Renal pelvis (tissue), 4 donors: Measurements from ENCODE around the gene MBLAC1. TPM values are rescaled to one million over a fixed set of nuclear protein-coding genes. Genes with fewer than 3 reads are reported as not detected.
A peak's percentile ranks its signal among the peaks of the same experiment; 100 is the strongest.

Source experiments
- DNase-seq: peaks from one replicate; pipeline ENCODE4 v3.0.0-alpha.2; 2013
- polyA plus RNA-seq, 3 donors: library from polyadenylated mRNA; unstranded; fragments of 120-200 nt; gene quantifications; one replicate each; pipeline ENCODE4 v1.2.1, GENCODE V29; 2013; ENCODE audit not compliant: insufficient read length in 3 of 3

Gene MBLAC1
- polyA plus RNA-seq, 3 donors = 1.7 to 2.6 (median 2.0) TPM

- DNase-seq = no peak
Measured at GRCh38 chr7:100093498-100093897, 33.3 kb upstream of the MBLAC1 start.

GRCh38 chr7:100093925-100094486, 32.8 kb upstream of the MBLAC1 start:
- no peak for DNase-seq

GRCh38 chr7:100095289-100095688, 31.5 kb upstream of the MBLAC1 start:
- DNase-seq = no peak

DNA sequence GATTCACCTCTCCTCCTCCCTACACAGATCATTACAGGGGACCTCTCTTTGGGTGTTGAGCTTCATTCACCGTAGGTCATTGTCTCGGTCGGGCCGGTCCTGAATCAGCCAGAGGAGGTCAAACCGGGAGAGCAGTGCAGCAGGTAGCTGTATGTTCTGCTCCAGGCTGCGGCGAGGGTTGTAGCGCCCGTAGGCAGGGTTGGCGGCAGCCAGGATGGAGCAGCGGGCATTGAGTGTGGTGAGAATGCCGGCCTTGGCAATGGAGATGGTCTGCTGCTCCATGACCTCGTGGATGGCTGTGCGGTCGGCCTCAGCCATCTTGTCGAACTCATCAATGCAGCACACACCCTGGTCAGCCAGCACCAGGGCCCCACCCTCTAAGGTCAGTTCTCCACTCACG, 31.1 kb upstream of the MBLAC1 start:
- no peak for DNase-seq

- no peak for DNase-seq
Measured at GRCh38 chr7:100098913-100099312, 27.9 kb upstream of the MBLAC1 start.

DNA sequence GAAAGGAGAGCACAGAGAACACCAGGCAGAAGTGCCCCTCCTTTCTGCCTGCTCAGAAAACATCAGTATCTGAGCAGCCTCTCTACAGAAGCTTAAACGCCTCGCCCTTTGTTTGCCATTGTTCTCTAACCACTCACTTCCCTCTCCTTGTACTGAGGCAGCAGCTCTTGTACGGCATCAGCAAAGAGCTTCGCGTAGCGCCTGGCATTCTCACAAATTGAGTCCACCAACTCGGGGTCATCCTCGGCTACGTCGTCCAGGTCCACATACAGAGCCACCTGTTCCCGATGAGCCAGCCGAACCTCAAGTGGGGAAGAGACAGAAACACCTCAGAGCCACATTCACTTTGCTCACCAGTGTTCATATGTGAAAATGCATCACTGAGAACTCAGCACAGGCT, 27.3 kb upstream of the MBLAC1 start:
- DNase-seq = no peak

DNA sequence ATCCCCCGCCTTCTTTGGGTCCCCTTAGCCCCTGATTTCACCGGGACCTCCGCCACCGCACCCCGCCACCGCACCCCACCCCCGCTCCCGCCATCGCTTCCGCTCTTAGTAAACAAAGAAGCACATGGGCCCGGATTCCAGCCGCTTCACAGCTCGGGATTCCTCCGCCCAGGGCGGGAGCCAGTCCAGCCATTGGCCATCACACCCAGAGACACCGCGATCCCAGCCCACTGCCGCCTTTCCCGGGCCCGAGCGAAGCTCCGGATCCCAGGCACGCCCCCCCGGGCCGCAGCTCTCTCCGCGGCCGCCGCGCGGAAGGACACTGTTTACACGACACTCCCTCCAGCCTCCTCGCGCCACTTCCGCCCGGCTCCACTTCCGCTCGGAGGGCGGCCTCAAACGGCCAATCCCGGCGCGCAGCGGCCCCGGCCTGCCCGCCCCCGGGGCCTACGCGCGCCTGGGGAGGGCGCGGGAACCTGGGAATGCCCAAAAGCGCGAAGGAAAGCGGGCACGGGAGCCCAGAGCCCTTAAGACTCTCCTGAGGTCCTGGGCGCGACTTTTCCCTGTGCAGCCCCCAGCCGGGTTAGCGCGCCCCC, 26.2 kb upstream of the MBLAC1 start:
- DNase-seq = peak; percentile 97

DNA sequence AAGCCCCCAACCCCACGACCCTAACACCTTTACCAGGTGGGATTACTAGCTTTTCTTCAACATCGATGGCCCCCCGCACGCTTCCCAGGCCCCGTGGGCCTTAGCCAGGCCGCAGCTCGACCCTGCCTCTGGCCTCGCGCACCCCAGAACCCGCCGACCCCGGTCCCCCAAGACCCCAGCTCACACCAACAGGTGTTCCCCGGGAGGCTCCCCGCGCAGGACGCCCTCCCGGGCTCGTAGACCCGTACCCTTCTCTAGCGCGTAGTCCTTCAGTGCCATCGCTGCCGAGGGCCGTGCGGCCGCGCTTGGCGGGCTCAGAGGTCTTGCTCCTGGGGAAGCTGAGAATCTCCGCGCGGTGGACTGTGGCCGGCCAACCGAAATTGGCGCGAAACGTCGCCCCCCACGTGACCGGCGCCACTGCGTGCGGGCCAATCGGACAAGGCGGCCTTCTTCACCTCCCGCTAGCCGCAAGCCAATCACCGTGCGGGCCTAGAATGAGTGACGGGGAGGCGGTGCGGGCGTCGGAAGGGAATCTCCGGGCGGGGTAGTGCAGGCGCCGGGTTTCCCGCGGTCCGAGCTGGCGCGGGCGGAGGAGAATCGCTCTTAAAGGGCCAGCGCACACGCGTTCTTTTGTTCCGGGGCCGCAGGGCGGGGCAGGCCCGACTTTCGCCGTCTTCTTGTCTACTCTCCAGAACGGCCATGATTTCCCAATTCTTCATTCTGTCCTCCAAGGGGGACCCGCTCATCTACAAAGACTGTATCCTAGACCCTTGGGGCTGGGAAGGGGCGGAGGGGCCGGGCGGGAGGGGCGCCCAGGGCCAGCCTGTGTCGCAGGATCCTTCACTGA, 25.5 kb upstream of the MBLAC1 start, which contains the start of the genes AP4M1 and MCM7:
AP4M1 (plus strand) TSS at position 628 of the 847 bp plus-strand sequence; CDS start at position 700, 72 bp downstream.
MCM7 (minus strand) TSS at position 382 of the 847 bp plus-strand sequence; CDS start at position 279, 103 bp downstream.
- peak; percentile 99 for DNase-seq

GRCh38 chr7:100102950-100103840, 23.6 kb upstream of the MBLAC1 start:
- no peak for DNase-seq

DNA sequence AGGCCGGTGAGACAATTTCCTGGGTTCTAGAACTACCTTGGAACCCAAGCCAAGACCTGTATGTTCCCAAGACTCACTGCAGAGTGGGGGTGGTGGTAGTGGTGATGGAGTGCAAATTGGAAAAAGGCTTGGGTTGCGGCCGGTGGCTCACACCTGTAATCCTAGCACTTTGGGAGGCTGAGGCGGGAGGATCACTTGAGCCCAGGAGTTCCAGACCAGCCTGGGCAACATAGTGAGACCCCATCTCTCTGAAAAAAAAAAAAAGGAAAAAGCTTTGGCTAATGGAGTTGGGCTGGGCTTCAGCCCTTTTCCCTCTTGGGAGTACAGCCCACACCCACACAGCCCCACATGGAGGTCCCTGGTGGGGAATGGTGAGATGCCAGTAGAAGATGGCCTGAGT, 21.2 kb upstream of the MBLAC1 start:
- no peak for DNase-seq

DNA sequence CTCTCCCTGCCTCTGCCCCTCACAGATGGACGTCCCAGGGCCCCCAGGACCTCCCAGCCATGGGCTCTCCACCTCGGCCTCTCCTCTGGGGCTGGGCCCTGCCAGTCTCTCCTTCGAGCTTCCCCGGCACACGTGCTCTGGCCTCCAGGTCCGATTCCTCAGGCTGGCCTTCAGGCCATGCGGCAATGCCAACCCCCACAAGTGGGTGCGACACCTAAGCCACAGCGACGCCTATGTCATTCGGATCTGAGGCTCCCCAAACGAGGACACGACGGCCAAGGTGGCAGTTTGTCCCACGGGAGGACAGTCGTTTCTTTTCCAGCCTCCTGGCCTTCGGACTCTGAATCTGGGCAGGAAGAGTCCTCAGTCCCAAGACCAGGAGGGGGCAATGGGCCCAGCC, 20.1 kb upstream of the MBLAC1 start:
- no peak for DNase-seq

GRCh38 chr7:100107125-100107737, 19.5 kb upstream of the MBLAC1 start:
- DNase-seq = no peak

DNA sequence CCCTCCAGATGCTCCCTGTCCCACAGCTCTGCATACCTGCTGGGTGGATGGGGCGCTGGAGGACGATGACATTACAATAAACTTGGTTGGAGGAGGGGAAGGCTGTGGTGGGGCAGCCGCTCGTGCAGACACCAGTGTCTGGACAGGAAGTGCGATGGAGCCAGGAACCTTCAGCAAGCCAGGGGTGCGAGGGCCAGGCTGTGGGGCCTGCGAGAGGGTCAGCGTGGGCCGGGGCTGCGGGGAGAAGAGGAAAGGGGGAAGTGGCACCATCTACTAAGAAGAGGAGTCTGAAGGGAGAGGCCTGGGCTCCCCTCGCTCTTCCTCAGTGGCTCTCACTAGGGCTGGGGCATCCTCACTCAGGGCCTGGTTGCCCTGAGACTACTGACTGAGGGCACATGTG, 18.9 kb upstream of the MBLAC1 start:
- no peak for DNase-seq

DNA sequence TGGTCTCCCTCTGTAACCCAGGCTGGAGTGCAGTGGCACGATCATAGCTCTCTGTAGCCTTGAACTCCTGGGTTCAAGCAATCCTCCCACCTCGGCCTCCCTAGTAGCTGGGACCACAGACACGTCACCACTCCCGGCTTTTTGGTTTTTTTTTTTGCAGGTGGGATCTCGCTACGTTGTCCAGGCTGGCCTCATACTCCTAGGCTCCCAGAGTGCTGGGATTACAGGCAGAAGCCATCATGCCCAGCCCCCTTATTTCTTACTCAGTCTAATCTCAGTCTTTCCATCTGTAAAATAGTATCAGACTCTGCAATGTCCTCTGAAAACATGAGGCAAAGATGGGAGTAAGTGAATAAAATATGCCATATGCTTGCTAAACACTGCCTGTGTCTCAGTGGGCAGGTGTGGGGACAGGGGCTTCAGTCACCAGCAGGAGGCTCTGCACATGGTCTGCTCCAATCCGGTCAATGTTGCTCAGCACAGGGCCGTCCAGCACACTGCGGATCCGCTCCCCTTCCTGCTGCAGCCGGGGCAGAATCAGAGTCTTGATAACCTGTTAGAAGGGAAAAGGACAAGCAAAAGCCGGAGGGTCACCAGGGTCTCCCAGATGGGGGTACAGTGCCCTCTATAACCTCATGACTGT, 17.1 kb upstream of the MBLAC1 start:
- no peak for DNase-seq

DNA sequence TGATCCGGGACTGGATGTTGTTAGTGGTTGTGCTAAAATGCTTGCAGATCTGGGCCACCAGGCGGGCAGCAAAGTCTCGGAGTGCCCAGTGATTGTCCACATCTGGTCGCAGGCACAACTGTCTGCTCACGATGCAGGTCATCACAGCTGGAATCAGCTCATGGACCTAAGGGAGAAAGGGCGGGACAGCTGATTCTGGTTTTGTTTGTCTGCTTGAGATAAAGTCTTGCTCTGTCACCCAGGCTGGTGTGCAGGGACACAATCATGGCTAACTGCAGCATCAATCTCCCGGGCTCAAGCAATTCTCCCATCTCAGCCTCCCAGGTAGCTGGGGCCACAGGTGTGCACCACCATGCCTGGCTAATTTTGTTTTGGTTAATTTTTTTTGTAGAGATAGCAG, 15.6 kb upstream of the MBLAC1 start:
- DNase-seq = no peak

DNA sequence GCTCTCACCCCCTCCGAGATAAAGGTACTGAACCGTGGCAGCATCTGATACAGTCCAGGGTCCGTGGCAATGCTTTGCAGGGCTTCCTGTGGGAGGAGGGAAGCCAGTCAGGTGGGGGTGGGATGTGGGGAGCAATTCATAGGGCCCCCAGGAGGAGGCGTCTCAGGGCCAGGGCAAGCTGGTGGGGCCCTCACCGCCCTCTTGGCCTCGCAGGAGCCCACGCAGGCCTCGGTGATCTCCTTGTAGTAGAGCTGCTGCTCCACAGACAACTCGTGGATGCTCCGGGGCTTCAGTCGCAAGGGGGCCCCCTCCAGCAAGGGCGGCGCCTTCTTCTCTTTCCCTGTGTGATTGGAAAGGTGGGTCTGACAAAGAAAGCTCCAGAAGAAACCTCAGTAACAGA, 14.9 kb upstream of the MBLAC1 start:
- no peak for DNase-seq

DNA sequence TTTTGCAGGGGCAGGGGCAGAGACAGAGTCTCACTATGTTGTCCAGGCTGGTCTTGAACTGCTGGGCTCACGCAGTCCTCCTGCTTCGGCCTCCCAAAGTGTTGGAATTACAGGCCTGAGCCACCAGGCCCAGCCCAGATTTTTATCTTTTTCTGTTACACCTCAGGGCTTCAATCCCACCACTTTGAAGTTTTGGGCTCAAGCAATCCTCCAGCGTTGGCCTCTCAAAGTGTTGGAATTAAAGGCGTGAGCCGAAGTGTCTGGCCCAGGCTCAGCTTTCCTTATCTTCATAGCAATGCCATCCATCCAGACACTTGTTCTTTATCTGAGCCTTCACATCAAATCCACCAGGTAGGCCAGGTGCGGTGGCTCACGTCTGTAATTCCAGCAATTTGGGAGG, 11.7 kb upstream of the MBLAC1 start:
- no peak for DNase-seq

GRCh38 chr7:100118388-100119071, 8.2 kb upstream of the MBLAC1 start:
- no peak for DNase-seq

DNA sequence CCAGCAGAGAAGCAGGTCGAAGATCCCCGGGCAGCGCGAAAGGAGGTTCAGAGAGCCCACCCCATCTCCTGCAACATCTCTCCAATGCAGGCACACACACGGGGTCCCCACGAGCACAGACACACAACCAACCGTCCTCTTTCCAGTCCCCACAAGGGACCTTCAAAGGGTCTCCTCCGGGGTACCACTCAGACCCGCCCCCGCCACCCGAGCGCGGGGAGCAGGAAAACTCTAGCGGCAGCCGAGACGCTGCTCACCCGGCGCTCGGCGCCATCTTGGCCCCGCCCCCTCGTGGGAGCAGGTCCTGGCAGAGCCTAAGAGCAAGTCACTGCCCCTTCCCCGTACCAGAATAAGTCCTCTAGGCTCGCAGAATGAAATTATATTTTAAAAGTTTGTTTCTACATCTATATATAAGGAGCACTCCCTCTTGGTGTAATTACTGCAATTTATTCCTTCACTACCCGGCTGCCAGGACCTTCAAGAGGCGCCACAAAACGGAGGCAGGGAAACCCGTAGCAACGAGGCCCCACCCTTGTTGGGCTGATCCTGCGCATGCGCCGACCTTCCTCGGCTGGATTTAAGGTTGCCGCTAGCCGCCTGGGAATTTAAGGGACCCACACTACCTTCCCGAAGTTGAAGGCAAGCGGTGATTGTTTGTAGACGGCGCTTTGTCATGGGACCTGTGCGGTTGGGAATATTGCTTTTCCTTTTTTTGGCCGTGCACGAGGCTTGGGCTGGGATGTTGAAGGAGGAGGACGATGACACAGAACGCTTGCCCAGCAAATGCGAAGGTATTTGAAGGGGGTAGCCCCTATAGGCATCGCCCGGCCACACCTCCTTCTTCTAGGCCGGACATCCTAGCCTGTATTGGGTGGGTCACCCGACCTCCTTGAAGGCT, 7.4 kb upstream of the MBLAC1 start, which contains the start of the genes CNPY4 and TAF6:
CNPY4 (plus strand) TSS at position 563 of the 898 bp plus-strand sequence; CDS start at position 674, 111 bp downstream.
TAF6 (minus strand) TSS at position 287 of the 898 bp plus-strand sequence. CDS start 5,149 bp downstream, outside the sequence.
- DNase-seq = peak; percentile 95
